GM18505 (cell line): Measurements from ENCODE around the gene ANGPTL7.
"Not testable (repeated sequence)": the region's sequence is repeated elsewhere in the genome, so short reads cannot be mapped to it uniquely, and the experiment has no call there.

Experiments
- ATAC-seq: cut with Tn5 transposase; IDR thresholded peaks from one replicate; pipeline ENCODE4 v1.9.1; 2021; ENCODE audit not compliant: unreplicated experiment
- POLR2A ChIP-seq: IDR thresholded peaks from 4 replicates; pipeline ENCODE4 v1.6.1; 2011; ENCODE audit warnings: borderline replicate concordance; ENCODE audit not compliant: insufficient read depth, insufficient read length; ENCODE audit errors: extremely low read depth

Gene ANGPTL7

DNA sequence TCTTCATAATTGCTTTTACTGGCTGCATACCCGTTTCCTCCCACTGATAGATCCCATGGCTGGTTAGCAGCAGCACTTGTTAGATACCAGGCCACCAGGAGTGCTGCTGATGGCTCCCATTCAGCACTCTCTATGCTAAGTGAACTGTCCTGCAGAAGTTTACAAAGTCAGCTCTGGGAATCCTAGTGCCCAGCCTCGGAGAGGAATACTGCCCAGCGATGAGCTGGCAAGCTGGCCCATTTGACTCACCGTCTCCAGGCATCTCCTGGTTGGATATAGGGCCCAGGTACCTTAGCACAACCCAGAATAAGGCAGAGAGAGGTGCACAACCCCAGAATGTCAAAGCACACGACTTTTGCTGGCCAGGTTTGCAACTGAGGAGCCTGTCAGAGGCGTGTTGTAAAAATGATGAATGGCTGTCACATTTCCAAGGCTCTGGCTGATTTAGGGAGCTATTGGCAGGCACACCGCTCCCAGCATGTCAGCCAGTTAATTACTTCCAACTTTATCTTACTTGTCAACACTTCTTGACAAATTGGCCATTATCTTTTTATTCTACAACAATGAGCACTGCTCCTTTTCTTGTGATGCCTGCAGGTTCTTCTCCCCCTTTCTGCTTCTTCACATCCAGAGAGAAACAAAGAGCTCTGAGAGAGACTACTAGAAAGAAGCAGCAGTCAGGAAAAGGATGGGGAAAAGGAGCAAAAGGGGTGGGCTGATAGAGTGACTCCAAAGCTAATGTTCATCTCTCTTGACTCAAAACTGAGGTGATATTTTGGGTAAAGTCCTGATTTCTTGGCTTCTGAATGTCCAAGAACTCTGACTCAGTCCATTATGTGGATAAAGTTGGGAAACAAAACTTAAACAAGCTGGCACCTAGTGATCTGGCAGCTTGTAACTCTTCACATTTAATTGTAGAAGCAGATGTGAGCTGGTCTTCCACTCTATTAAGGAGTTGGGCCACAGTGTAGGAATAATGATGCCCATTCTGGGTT lies 10.8 kb upstream of the ANGPTL7 start:
- no peak for ATAC-seq
- no peak for TF ChIP-seq POLR2A

DNA sequence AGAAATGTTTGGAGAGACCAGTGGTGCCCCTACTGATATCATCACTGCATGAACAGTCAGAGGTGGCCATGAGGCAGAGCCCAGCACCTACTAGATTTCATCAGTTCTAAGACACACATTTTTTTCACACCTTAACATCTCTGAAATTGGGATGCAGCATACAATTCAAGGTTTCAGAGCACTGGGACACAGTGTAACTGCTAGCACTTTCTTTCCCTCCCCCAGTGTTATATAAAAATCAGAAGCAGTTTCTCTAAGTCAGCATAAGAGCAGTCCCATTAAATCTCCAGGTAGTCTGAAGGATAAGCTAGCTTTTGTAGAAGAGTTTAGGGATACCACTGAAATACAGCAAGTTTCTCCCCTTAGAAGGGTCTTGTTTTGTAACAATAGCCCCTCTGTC lies 10.0 kb upstream of the ANGPTL7 start:
- no peak for TF ChIP-seq POLR2A

DNA sequence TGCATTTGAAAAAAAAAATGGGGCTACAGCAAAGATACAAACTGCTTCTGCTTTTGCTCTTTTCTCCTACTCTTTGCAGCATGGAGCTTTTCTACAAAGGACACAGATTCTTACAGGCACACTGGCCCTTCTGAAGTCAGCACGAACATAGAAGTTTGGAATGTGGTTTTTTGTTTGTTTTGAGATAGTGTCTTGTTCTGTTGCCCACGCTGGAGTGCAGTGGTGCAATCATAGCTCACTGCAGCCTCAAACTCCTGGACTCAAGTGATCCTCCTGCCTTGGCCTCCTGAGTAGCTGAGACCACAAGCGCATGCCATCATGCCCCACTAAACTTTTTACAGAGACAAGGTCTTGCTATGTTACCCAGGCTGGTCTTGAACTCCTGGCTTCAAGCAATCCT lies 9.4 kb upstream of the ANGPTL7 start:
- not testable (repeated sequence) for ATAC-seq

More for the DNA sequence above, 10.0 kb upstream of the ANGPTL7 start:
- no peak for ATAC-seq

DNA sequence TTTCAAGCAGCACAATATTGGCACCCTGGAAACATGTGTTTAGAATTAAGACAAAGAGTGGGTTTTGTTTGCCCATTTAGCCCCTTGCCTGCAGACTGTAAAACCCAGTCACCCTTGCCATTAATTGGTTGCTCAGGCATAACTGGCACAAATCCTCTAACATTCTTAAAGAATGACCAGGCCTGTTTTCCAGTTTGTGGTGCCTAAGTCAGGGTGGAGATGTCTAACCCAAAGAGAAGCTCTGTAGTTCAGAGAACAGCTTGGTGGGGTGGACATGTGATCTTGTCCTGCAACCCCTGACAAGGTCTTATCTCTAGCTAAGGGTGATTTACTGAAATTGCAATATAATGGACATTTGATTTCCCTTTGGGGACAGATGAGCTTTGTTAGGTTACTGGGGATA lies 8.8 kb upstream of the ANGPTL7 start:
- TF ChIP-seq POLR2A = no peak

DNA sequence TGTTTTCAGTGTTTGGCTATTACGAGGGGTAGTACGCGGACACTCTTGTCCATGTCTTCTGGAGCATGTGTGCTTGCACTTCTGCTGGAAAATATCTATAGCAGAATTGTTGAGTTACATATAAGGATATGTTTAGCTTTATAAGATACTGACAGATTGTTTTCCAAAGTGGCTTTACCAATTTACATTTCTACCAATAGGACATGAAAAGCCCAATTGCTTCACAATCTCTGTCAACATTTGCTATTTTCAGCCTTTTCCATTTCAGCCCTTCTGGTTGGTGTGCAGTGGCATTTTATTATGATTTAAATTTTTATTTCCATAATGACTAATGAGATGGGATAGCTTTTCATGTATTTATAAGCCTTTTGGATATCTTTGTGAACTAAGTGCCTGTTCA lies 6.3 kb upstream of the ANGPTL7 start:
- TF ChIP-seq POLR2A = no peak
- ATAC-seq = no peak

More for the DNA sequence above, 8.8 kb upstream of the ANGPTL7 start:
- ATAC-seq = no peak

DNA sequence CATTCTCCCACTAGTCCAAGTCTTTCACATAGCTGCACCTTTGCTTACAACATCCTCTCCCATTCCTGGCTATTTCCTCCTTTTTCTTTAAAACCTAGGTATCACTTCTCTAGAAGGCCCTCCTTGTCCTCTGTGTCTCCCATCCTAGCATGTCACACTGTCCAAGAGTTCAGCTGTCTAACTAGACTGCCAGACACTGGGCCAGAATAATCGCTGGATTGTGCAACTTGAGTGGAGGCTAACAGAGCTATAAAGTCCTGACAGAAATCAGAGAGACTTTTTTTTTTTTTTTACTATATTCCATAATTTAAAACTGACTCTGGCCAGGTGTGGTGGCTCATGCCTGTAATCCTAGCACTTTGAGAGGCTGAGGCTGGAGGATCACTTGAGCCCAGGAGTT lies 4.2 kb upstream of the ANGPTL7 start:
- no peak for TF ChIP-seq POLR2A
- ATAC-seq = no peak

- ATAC-seq = no peak
- no peak for TF ChIP-seq POLR2A
Observed at GRCh38 chr1:11187000-11187399, 2.2 kb upstream of the ANGPTL7 start.

GRCh38 chr1:11187494-11187893 lies 1.7 kb upstream of the ANGPTL7 start:
- TF ChIP-seq POLR2A = no peak
- no peak for ATAC-seq

DNA sequence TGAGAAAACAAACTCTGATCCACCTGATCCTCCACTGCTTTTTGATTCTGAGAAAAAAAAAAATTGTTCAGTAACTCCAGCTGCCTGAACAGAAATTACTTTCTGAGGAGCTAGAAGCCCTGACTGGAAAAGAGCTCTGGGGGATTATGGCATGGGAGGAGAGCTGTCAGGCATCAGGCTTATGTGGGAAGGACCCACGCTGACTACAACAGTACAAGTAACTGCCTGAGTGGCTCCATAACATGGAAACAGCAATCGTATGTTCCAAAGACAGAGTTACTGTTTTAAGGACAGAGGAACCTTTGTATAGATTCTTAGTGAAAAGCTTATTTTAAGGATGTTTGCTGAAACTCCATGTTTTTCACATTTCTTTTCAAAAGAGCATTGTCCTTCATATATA lies 1.2 kb upstream of the ANGPTL7 start:
- no peak for ATAC-seq
- TF ChIP-seq POLR2A = no peak

DNA sequence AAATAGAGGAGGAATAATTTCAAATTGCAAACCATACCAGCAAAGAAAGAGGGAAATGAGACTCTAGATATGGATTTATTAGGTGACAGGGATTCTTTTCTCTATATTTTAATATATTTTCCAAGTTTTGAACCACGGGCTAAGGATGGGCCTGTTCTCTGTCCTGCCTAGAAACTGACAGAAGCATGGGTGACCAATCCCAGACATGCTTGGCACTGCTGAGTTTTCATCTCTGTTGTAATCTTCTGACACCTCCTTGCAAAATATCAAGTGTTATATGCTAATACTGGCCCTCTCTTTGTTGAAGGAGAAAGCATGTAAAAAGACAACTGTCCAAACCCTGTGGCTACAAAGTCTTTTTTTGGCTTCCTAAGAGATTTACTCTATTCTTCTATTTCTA lies 774 bp upstream of the ANGPTL7 start:
- TF ChIP-seq POLR2A = no peak
- no peak for ATAC-seq

GRCh38 chr1:11193376-11193775 lies 4.2 kb downstream of the ANGPTL7 start:
- ATAC-seq = no peak
- no peak for TF ChIP-seq POLR2A

GRCh38 chr1:11194407-11195176 lies 5.4 kb downstream of the ANGPTL7 start:
- no peak for ATAC-seq
- TF ChIP-seq POLR2A = no peak

GRCh38 chr1:11196945-11197344 lies 7.8 kb downstream of the ANGPTL7 start:
- no peak for TF ChIP-seq POLR2A
- ATAC-seq = no peak

- ATAC-seq = no peak
- no peak for TF ChIP-seq POLR2A
Observed at GRCh38 chr1:11197359-11197758, 8.2 kb downstream of the ANGPTL7 start.
